HG02642 (cell line): ENCODE results near the gene MVD.
A peak's percentile ranks its signal among the peaks of the same experiment; 100 is the strongest.

Source experiments
- ATAC-seq: cut with Tn5 transposase; IDR thresholded peaks from one replicate; pipeline ENCODE4 v1.9.1; 2021; ENCODE audit warnings: mild to moderate bottlenecking; ENCODE audit not compliant: unreplicated experiment, poor library complexity

MVD gene

GRCh38 chr16:88662843-88663606 is at the start of gene MVD:
TSS of gene MVD (minus strand) at chr16:88663091. CDS start at chr16:88663080, 11 bp downstream.
- peak; percentile 96 for ATAC-seq

- ATAC-seq: no peak
Measured at GRCh38 chr16:88712362-88712979, 49.6 kb upstream of the MVD start.

GRCh38 chr16:88711750-88712340 is 49.0 kb upstream of the MVD start:
- no peak for ATAC-seq

- no peak for ATAC-seq
Measured at GRCh38 chr16:88710556-88710955, 47.7 kb upstream of the MVD start.

GRCh38 chr16:88706965-88707826 is 44.3 kb upstream of the MVD start:
- no peak for ATAC-seq

GRCh38 chr16:88706229-88706964 is 43.5 kb upstream of the MVD start, which contains the start of the genes CTU2 and RNF166:
TSS of gene CTU2 (plus strand) at chr16:88706503. CDS start at chr16:88706531, 28 bp downstream.
TSS of gene RNF166 (minus strand) at chr16:88706408. CDS start at chr16:88706325, 83 bp downstream.
- ATAC-seq: peak; percentile 70

- ATAC-seq: peak; percentile 28
Measured at GRCh38 chr16:88705801-88706228, 42.9 kb upstream of the MVD start.

- ATAC-seq: no peak
Measured at GRCh38 chr16:88705076-88705684, 42.3 kb upstream of the MVD start.

- ATAC-seq: no peak
Measured at GRCh38 chr16:88703486-88704309, 40.8 kb upstream of the MVD start.

- no peak for ATAC-seq
Measured at GRCh38 chr16:88702371-88703210, 39.7 kb upstream of the MVD start.

- no peak for ATAC-seq
Measured at GRCh38 chr16:88701581-88702370, 38.9 kb upstream of the MVD start.

GRCh38 chr16:88700636-88701482 is 38.0 kb upstream of the MVD start:
- ATAC-seq: peak; percentile 66

GRCh38 chr16:88700322-88700635 is 37.4 kb upstream of the MVD start:
- ATAC-seq: no peak

GRCh38 chr16:88699180-88699579 is 36.3 kb upstream of the MVD start:
- ATAC-seq: no peak

- ATAC-seq: no peak
Measured at GRCh38 chr16:88698646-88699045, 35.8 kb upstream of the MVD start.
